GM18951 (cell line): ENCODE measurements around the gene KCNQ1.
"Not testable (repeated sequence)": the region's sequence is repeated elsewhere in the genome, so short reads cannot be mapped to it uniquely, and the experiment has no call there.

Experiments
- POLR2A ChIP-seq: IDR thresholded peaks from 4 replicates; pipeline ENCODE4 v1.6.1; 2011; ENCODE audit warnings: mild to moderate bottlenecking; ENCODE audit not compliant: insufficient read length, insufficient read depth; ENCODE audit errors: extremely low read depth
- in situ Hi-C: fragments of 300-500 bp; cut with MboI; formaldehyde crosslinking; loops from one replicate; pipeline ENCODE4 v1.12.0; 2022; ENCODE audit warnings: low sequenced_read_pairs, mixed read lengths, inconsistent platforms; ENCODE audit not compliant: unreplicated experiment

KCNQ1 gene

GRCh38 chr11:2593393-2593950 lies 148.7 kb downstream of the KCNQ1 start:
- no peak for TF ChIP-seq POLR2A
- in situ Hi-C loops = no loop called here

DNA sequence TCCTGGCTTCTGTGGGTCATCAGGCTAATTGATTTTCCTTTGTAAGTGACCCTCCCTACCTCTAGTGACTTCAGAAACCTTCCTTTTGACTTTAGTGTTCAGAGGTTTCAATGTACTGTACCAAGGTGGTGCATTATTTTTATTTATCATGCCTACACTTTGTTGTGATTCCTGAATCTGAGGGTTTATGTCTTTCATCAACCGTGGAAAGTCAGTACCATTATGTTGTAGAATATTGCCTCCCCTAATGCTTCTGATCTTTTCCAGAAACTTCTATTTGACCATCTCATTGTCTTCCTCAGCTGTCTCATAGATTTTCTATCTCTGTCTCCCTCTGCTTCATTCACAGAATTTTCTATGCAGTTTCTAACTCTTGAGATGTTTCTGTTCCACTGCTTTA lies 149.5 kb downstream of the KCNQ1 start:
- in situ Hi-C loops = no loop called here
- TF ChIP-seq POLR2A = no peak

GRCh38 chr11:2595204-2595603 lies 150.4 kb downstream of the KCNQ1 start:
- in situ Hi-C loops = no loop called here
- no peak for TF ChIP-seq POLR2A

GRCh38 chr11:2599561-2600189 lies 154.9 kb downstream of the KCNQ1 start:
- in situ Hi-C loops = no loop called here
- no peak for TF ChIP-seq POLR2A

- no peak for TF ChIP-seq POLR2A
- in situ Hi-C loops = no loop called here
These were observed 164.5 kb downstream of the KCNQ1 start for GRCh38 chr11:2609345-2609744.

- in situ Hi-C loops = no loop called here
- no peak for TF ChIP-seq POLR2A
These were observed 168.2 kb downstream of the KCNQ1 start for GRCh38 chr11:2612884-2613571.

- in situ Hi-C loops = no loop called here
- TF ChIP-seq POLR2A = no peak
These were observed 177.1 kb downstream of the KCNQ1 start for GRCh38 chr11:2621894-2622293.

DNA sequence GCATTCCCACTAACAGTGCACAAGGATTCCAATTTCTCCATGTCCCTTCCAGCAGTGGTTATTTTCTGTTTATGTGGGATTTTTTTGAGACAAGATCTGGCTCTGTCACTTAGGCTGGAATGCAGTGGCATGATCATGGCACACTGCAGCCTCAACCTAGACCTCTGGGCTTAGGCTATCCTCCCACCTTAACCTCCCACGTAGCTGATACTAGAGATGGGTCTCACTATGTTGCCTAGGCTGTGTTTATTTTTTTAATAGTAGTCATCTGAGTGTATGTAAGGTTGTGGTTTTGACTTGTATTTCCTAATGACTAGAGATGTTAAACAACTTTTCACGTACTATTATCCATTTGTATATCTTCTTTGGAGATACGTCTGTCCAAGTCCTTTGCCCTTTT lies 180.4 kb downstream of the KCNQ1 start:
- in situ Hi-C loops = no loop called here
- TF ChIP-seq POLR2A = no peak

DNA sequence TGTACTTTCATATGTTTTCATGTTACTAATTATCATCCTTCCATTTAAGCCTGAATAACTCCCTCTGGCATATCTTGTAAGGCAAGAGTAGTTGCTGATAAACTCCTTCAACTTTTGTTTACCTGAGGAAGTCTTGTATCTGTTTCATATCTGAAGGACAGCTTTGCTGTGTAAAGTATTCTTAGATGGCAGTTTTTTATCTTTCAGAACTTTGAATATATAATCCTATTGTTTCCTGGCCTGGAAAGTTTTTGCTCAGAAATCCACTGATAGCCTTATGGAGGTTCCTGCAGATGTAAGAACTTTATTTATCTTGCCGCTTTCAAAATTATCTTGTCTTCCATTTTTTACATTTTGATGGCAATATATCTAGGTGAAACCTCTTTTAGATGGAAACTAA lies 185.9 kb downstream of the KCNQ1 start:
- in situ Hi-C loops = no loop called here
- no peak for TF ChIP-seq POLR2A

DNA sequence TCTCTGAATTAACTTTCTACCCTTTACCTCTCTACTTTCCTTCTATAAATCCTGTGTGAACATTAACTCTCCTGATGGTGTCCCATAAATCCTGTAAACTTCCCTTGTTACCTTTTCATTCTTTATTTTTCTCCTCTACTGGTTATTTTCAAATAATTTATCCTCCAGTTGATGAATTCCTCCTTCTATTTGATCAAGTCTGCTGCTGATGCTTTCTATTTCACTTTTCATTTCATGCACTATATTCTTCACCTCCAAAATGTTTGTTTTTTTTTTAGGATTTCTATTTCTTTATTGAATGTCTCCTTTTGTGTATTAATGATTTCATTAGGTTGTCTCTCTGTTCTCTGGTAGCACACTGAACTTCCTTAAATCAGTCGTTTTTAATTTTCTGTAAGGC lies 186.4 kb downstream of the KCNQ1 start:
- in situ Hi-C loops = no loop called here
- no peak for TF ChIP-seq POLR2A

DNA sequence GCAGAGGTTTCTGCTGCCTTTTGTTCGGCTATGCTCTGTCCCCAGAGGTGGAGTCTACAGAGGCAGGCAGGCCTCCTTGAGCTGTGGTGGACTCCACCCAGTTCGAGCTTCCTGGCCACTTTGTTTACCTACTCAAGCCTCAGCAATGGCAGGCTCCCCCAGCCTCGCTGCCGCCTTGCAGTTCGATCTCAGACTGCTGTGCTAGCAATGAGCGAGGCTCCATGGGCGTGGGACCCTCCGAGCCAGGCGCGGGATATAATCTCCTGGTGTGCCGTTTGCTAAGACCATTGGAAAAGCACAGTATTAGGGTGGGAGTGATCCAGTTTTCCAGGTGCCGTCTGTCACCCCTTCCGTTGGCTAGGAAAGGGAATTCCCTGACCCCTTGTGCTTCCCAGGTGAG lies 195.0 kb downstream of the KCNQ1 start:
- in situ Hi-C loops = not testable (repeated sequence)

DNA sequence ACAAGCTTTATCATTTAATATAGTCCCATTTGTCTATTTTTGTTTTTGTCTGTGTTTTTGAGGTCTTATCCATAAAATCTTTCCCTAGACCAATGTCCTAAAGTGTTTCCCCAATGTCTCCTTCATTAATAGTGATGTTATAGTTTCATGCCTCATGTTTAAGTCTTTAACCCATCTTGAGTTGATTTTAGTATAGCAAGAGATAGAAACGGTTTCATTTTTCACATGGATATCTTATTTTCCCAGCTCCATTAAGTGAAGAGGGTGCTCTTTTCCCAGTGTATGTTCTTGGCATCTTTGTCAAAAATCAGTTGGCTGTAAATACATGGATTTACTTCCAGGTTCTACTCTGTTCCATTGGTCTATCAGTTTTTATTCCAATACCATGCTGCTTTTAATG lies 196.8 kb downstream of the KCNQ1 start:
- TF ChIP-seq POLR2A = no peak
- in situ Hi-C loops = no loop called here

DNA sequence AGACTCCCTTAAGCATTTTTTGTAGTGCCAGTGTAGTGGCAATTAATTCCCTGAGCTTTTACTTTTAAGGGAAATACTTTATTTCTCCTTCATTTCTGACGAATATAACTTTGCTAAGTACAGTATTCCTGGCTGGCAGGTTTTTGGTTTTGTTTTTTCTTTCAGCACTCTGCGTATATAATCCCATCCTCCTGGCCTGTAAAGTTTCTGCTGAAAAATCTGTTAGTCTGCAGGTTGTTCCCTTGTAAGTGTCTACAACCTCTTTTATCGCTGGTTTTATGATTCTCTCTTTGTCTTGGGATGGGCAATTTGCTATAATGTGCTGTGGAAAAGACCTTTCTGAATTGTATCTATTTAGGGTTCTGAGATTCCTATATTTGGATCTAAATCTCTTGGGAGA lies 198.9 kb downstream of the KCNQ1 start:
- in situ Hi-C loops = no loop called here
- TF ChIP-seq POLR2A = no peak
